ENCODE measurements around the gene PRR5L.
"Not testable (repeated sequence)": the region's sequence is repeated elsewhere in the genome, so short reads cannot be mapped to it uniquely, and the experiment has no call there.

- TF ChIP-seq POLR2AphosphoS5 (IDR thresholded peaks at IDR 0.05; ENCODE audit: low read depth); CTCF (IDR thresholded peaks at IDR 0.05; ENCODE audit: insufficient read depth, low read length); GABPA (IDR thresholded peaks at IDR 0.05; ENCODE audit: low read depth); SPI1 (IDR thresholded peaks at IDR 0.05; ENCODE audit: borderline replicate concordance, low read depth): not testable (repeated sequence)
Measured at GRCh38 chr11:36325403-36325802, 29.3 kb downstream of the PRR5L start.
